Karpas-422 (cell line): Measurements from ENCODE around the gene RXRB. TPM values are rescaled to one million over a fixed set of nuclear protein-coding genes. Genes with fewer than 3 reads are reported as not detected.
A peak's percentile ranks its signal among the peaks of the same experiment; 100 is the strongest.

Experiments
- DNase-seq: peaks from one replicate; pipeline ENCODE4 v3.0.0-alpha.2; 2015
- H2AFZ ChIP-seq: fragments of 200-600 bp; sonication (generic); 2 replicates; pipeline ENCODE4 v1.6.1; 2014; ENCODE audit warnings: antibody characterized with exemption, low read length, mixed read lengths
- H3K27ac ChIP-seq: fragments of 200-600 bp; sonication (generic); 2 replicates; pipeline ENCODE4 v1.5.1; 2014; ENCODE audit warnings: mild to moderate bottlenecking, low read length, moderate library complexity
- H3K27me3 ChIP-seq: fragments of 200-600 bp; sonication (generic); 2 replicates; pipeline ENCODE4 v1.6.1; 2014; ENCODE audit warnings: low read length, mixed read lengths
- H3K36me3 ChIP-seq: fragments of 200-600 bp; sonication (generic); 2 replicates; pipeline ENCODE4 v1.6.1; 2014; ENCODE audit warnings: low read length, mixed read lengths; ENCODE audit not compliant: insufficient read depth
- H3K4me1 ChIP-seq: fragments of 200-600 bp; sonication (generic); 2 replicates; pipeline ENCODE4 v1.6.1; 2014; ENCODE audit warnings: mild to moderate bottlenecking, low read length, mixed read lengths
- H3K4me2 ChIP-seq: fragments of 200-600 bp; sonication (generic); 2 replicates; pipeline ENCODE4 v1.6.1; 2014; ENCODE audit warnings: low read length, low read depth, mild to moderate bottlenecking; ENCODE audit not compliant: poor library complexity, severe bottlenecking
- H3K4me3 ChIP-seq: fragments of 200-600 bp; sonication (generic); 2 replicates; pipeline ENCODE4 v1.5.1; 2014; ENCODE audit warnings: mild to moderate bottlenecking, antibody characterized with exemption, low read length, mixed read lengths
- H3K79me2 ChIP-seq: fragments of 200-600 bp; sonication (generic); 2 replicates; pipeline ENCODE4 v1.6.1; 2014; ENCODE audit warnings: mild to moderate bottlenecking, low read length, mixed read lengths
- H3K9ac ChIP-seq: fragments of 200-600 bp; sonication (generic); 2 replicates; pipeline ENCODE4 v1.6.0; 2014; ENCODE audit warnings: low read length
- H3K9me2 ChIP-seq: fragments of 200-600 bp; sonication (generic), shearing (Covaris generic); replicated peaks from 2 replicates; pipeline ENCODE4 v1.6.0; 2014; ENCODE audit warnings: mild to moderate bottlenecking, low read length, moderate library complexity; ENCODE audit not compliant: insufficient read depth
- H3K9me3 ChIP-seq: fragments of 300-700, 200-600 bp; sonication (generic); 2 replicates; pipeline ENCODE4 v1.6.1; 2014; ENCODE audit warnings: low read length, mixed read lengths
- H4K20me1 ChIP-seq: fragments of 200-600 bp; sonication (generic); 2 replicates; pipeline ENCODE4 v1.6.1; 2014; ENCODE audit warnings: mild to moderate bottlenecking, antibody characterized with exemption, low read length, low read depth; ENCODE audit not compliant: insufficient read depth
- total RNA-seq: library from RNA; depleted of rRNA; stranded (reverse); fragments of >200 nt; shearing (Covaris generic); gene quantifications from 2 replicates; pipeline ENCODE4 v1.2.3, GENCODE V29; 2014; ENCODE audit warnings: low replicate concordance

The RXRB gene
- total RNA-seq, 1 experiment from 2014 or later = 26.2 TPM

DNA sequence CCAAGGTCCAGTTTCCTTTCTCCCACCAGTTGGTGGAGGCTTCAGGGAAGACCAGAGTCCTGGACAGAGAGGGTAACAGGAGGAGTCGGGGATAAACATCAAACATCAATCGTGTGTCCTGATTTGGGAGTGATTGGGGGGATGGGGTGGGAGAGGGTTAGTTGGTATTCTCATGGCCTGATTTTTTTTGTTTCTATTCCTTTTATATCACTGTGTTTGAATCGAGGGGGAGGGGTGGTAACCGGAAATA lies 3.6 kb upstream of the RXRB start:
- Histone ChIP-seq H4K20me1 (no peaks in the 10 kb centered on the region), H3K4me3 (no peak overlapping the region; the same call in 1 of the 2 replicates), H3K9me3 (no peaks in the 10 kb centered on the region), H2AFZ (no peak overlapping the region), H3K9me2 (no peaks in the 10 kb centered on the region), H3K27me3 (no peaks in the 10 kb centered on the region), H3K4me1 (peaks cover 54% of the 10 kb centered on the region), H3K9ac (peak overlapping the region; percentile 21; the same call in 1 of the 2 replicates), H3K4me2 (peak overlapping the region; percentile 8), H3K36me3 (peaks cover 18% of the 10 kb centered on the region), H3K27ac (no peak overlapping the region), H3K79me2 (peaks cover 33% of the 10 kb centered on the region)
- DNase-seq = no peak

DNA sequence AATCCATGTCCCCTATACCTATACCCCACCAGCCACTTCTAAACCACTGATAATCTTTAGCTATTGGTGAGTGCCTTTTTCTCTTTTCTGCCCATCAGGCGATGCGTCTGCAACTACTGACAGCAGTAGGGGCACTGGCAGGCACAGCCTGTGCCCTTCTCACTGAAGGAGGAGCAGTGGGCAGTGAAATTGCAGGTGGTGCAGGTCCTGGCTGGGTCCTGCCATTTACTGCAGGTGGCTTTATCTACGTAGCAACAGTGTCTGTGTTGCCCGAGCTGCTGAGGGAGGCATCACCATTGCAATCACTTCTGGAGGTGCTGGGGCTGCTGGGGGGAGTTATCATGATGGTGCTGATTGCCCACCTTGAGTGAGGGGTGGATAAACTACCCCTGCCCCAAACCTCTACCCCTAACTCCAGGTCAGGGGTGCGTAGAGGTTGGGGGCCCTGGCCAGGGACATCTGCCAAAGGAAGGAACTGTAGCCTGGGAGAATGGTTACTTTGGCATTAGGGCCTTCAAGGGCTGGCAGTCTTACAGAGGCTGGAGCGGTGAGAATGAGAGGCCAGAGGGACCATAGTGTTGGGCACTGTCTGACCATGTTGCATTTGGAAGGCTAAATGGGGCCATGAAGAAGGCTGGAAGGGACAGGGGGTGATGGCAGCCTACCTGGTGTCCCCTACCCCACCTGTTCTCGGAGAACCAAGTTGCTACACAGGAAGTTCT lies 3.1 kb upstream of the RXRB start:
- Histone ChIP-seq H4K20me1 (no peaks in the 10 kb centered on the region), H2AFZ (no peak overlapping the region), H3K4me3 (no peak overlapping the region; the same call in 1 of the 2 replicates), H3K27ac (no peak overlapping the region), H3K36me3 (peaks cover 18% of the 10 kb centered on the region), H3K4me2 (peak overlapping the region; percentile 8), H3K4me1 (peaks cover 54% of the 10 kb centered on the region), H3K9me3 (no peaks in the 10 kb centered on the region), H3K9me2 (no peaks in the 10 kb centered on the region), H3K27me3 (no peaks in the 10 kb centered on the region), H3K9ac (peak overlapping the region; percentile 21; the same call in 1 of the 2 replicates), H3K79me2 (peaks cover 38% of the 10 kb centered on the region)
- DNase-seq = no peak

GRCh38 chr6:33202799-33203198 lies 2.3 kb upstream of the RXRB start:
- Histone ChIP-seq H3K9ac (peak overlapping the region; percentile 14; the same call in 1 of the 2 replicates), H3K9me2 (no peaks in the 10 kb centered on the region), H4K20me1 (no peaks in the 10 kb centered on the region; the same call in 1 of the 2 replicates), H3K9me3 (no peaks in the 10 kb centered on the region), H3K27ac (no peak overlapping the region), H2AFZ (no peak overlapping the region), H3K4me1 (peaks cover 59% of the 10 kb centered on the region), H3K79me2 (peaks cover 44% of the 10 kb centered on the region), H3K36me3 (peaks cover 18% of the 10 kb centered on the region), H3K4me3 (no peak overlapping the region), H3K27me3 (no peaks in the 10 kb centered on the region), H3K4me2 (no peak overlapping the region)
- no peak for DNase-seq

GRCh38 chr6:33201935-33202334 lies 1.5 kb upstream of the RXRB start:
- Histone ChIP-seq H3K9ac (peak overlapping the region; percentile 100), H3K79me2 (peaks cover 48% of the 10 kb centered on the region)

GRCh38 chr6:33201147-33201545 lies 681 bp upstream of the RXRB start:
- H3K4me3 ChIP-seq = peak overlapping the region; percentile 100
- H3K79me2 ChIP-seq = peaks cover 49% of the 10 kb centered on the region
- peak overlapping the region; percentile 75; the same call in 1 of the 2 replicates for H2AFZ ChIP-seq

More at GRCh38 chr6:33201935-33202334, 1.5 kb upstream of the RXRB start:
- H3K9me3 ChIP-seq = no peaks in the 10 kb centered on the region
- no peaks in the 10 kb centered on the region for H3K27me3 ChIP-seq
- peak overlapping the region; percentile 100 for H3K4me3 ChIP-seq
- H4K20me1 ChIP-seq = no peaks in the 10 kb centered on the region; the same call in 1 of the 2 replicates
- H2AFZ ChIP-seq = no peak overlapping the region
- no peak for DNase-seq
- peaks cover 22% of the 10 kb centered on the region for H3K36me3 ChIP-seq
- H3K9me2 ChIP-seq = no peaks in the 10 kb centered on the region
- H3K4me1 ChIP-seq = peaks cover 55% of the 10 kb centered on the region
- peak overlapping the region; percentile 80; the same call in 1 of the 2 replicates for H3K27ac ChIP-seq
- peak overlapping the region; percentile 97 for H3K4me2 ChIP-seq

DNA sequence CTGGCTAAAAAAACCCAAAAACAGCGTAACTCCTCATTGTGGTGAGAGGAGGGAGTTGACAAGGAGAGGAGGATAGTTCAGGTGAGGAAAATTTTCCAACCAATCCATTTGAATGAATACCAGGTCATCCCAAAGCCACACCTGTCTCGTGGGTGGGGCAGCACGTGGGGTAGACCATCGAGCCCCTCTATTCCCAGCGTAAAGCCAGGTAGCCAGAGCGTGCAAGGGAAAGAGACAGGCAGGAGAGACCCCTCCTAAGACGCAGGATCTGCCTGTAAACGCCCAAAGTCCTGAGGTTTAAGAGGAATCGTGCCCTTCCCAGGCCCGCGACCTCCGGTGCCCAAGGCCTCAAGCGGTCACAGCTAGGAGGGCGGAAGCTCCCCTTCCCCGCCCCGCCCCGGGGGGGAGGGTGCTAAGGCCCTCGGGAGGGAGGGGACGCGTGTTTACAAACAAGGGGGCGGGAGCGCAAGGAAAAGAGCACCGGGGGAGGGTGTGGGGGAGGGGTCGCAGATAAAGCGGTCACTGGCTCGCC lies 712 bp downstream of the RXRB start:
- Histone ChIP-seq H3K27ac (peak overlapping the region; percentile 89), H3K9me3 (no peaks in the 10 kb centered on the region), H3K4me3 (peak overlapping the region; percentile 100), H3K9me2 (no peaks in the 10 kb centered on the region), H2AFZ (peak overlapping the region; percentile 96; the same call in 1 of the 2 replicates), H3K27me3 (no peaks in the 10 kb centered on the region), H3K4me1 (peaks cover 44% of the 10 kb centered on the region), H3K79me2 (peaks cover 49% of the 10 kb centered on the region), H3K9ac (peak overlapping the region; percentile 100), H4K20me1 (no peaks in the 10 kb centered on the region; the same call in 1 of the 2 replicates), H3K36me3 (peaks cover 41% of the 10 kb centered on the region), H3K4me2 (peak overlapping the region; percentile 97)
- DNase-seq = peak; percentile 92

More at GRCh38 chr6:33201147-33201545, 681 bp upstream of the RXRB start:
- Histone ChIP-seq H3K9me2 (no peaks in the 10 kb centered on the region), H3K4me1 (peaks cover 54% of the 10 kb centered on the region), H3K9me3 (no peaks in the 10 kb centered on the region), H3K36me3 (peaks cover 30% of the 10 kb centered on the region), H4K20me1 (no peaks in the 10 kb centered on the region; the same call in 1 of the 2 replicates), H3K4me2 (peak overlapping the region; percentile 97), H3K27ac (peak overlapping the region; percentile 80), H3K27me3 (no peaks in the 10 kb centered on the region), H3K9ac (peak overlapping the region; percentile 100)
- no peak for DNase-seq

DNA sequence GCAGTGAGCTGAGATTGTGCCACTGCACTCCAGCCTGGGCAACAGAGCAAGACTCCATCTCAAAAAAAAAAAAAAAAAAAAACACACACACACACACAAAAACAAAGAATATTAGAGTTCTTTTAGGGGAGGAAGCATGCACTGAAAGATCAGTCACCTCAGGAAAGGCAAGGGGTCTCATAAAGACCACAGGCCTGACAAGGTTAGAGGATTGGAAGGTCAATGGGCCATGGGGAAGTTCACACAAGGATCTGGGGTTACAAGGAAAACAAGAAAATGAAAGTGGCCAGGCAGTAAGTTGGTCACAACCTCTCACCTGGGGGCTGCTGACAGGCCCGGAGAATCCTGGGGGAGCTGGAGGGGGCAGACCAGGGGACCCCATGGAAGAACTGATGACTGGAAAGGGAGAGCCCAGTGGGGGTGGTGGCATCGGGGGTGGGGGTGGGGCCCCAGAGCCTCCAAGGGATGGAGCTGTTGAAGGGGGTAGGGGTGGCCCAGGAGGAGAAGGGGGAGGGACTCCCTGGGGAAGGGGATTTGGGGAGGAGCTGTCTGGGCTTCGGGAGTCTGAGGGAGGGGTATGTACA lies 1.5 kb downstream of the RXRB start:
- no peaks in the 10 kb centered on the region for H3K9me2 ChIP-seq
- peaks cover 39% of the 10 kb centered on the region for H3K4me1 ChIP-seq
- no peaks in the 10 kb centered on the region for H3K27me3 ChIP-seq
- DNase-seq = no peak
- peak overlapping the region; percentile 89; the same call in 1 of the 2 replicates for H3K27ac ChIP-seq
- no peak overlapping the region for H2AFZ ChIP-seq
- H3K4me3 ChIP-seq = peak overlapping the region; percentile 100
- H3K36me3 ChIP-seq = peaks cover 41% of the 10 kb centered on the region
- peak overlapping the region; percentile 100 for H3K9ac ChIP-seq
- no peaks in the 10 kb centered on the region for H3K9me3 ChIP-seq
- peak overlapping the region; percentile 97 for H3K4me2 ChIP-seq
- no peaks in the 10 kb centered on the region; the same call in 1 of the 2 replicates for H4K20me1 ChIP-seq
- H3K79me2 ChIP-seq = peaks cover 49% of the 10 kb centered on the region
